GM15510 (cell line): ENCODE measurements around the gene CEP192.

ENCODE experiments used
- POLR2A ChIP-seq: IDR thresholded peaks from 3 replicates; pipeline ENCODE4 v1.6.1; 2011; ENCODE audit warnings: borderline replicate concordance; ENCODE audit not compliant: insufficient read length; ENCODE audit errors: extremely low read depth

CEP192 gene

GRCh38 chr18:13100942-13101658 lies 109.9 kb downstream of the CEP192 start:
- no peak for TF ChIP-seq POLR2A

DNA sequence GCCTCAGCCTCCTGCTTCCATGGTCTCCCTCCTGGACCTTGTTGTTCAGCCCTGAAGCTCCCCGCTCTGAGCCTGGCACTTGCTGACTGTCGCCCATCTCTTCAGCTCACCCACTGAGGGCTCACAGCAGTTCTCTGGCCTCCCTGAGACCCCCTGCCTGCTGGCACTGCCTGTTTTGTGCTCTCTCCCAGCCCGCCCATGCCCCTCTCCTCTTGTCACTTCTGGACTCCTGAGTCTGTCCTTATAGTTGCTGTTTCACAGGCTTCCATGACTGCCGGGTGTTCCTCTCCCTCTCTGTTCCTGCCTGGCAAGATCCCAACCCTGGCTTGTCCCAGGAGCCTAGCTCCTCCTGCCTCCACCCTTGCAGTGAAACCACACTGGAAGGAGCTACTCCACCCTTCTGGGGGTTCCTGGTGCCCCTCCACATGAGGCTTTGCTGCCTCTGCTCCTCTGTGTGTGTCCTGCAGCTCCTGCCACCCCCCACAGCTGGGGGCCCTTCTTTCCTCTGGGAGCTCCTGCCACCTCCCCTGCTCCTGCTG lies 110.6 kb downstream of the CEP192 start:
- TF ChIP-seq POLR2A: no peak

GRCh38 chr18:13103366-13103765 lies 112.2 kb downstream of the CEP192 start:
- TF ChIP-seq POLR2A: no peak

GRCh38 chr18:13105059-13105458 lies 113.9 kb downstream of the CEP192 start:
- no peak for TF ChIP-seq POLR2A

- TF ChIP-seq POLR2A: no peak
Observed at GRCh38 chr18:13107074-13107473, 115.9 kb downstream of the CEP192 start.

- TF ChIP-seq POLR2A: no peak
Observed at GRCh38 chr18:13108330-13108729, 117.2 kb downstream of the CEP192 start.

DNA sequence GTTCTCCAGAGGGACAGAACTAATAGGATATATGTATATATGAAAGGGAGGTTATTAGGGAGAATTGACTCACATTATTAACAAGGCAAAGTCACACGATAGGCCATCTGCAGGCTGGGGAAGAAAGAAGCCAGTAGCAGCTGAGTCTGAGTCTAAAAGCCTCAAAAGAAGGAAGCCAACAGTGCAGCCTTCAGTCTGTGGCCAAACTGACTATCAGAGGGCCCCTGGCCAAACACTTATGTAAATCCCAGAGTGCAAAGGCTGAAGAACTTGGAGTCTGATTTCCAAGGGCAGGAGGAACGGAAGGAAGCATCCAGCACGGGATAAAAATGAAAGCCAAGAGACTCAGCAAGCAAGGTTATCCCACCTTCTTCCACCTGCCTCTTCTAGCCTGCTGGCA lies 119.4 kb downstream of the CEP192 start:
- no peak for TF ChIP-seq POLR2A

DNA sequence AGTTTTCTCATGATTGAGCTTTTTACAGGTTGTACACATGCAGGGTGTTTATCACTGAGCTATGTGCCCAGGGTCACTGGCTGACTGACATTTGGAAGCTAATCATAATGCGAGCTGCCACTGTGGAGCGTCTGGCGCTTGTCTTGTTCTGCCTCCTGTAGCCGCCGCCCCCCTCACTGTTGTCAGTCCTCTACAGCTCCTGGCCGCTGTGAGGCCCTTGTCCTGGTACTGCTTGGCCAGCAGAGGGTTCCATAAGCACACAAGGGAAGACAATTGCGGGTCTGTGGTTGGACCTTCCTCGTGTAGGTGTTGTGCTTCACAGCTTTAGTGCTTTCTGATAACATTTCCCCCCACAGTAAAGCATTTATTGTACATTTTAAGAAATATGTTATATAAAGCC lies 121.8 kb downstream of the CEP192 start:
- TF ChIP-seq POLR2A: no peak

GRCh38 chr18:13120255-13120654 lies 129.1 kb downstream of the CEP192 start:
- no peak for TF ChIP-seq POLR2A

GRCh38 chr18:13120983-13121441 lies 129.8 kb downstream of the CEP192 start:
- no peak for TF ChIP-seq POLR2A

DNA sequence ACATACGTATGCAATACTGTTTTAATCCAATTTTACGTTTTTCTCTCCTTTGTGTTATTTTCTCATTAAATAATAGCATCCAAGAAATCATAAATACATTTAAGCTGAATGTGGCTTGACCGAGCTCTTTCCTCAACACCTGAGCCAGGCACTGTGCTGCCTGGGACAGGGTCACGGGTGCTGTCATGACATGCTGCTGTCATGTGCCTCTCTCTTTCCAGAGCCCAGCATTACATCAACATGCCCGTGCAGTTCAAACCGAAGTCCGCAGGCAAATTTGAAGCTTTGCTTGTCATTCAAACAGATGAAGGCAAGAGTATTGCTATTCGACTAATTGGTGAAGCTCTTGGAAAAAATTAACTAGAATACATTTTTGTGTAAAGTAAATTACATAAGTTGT lies 133.2 kb downstream of the CEP192 start:
- no peak for TF ChIP-seq POLR2A

DNA sequence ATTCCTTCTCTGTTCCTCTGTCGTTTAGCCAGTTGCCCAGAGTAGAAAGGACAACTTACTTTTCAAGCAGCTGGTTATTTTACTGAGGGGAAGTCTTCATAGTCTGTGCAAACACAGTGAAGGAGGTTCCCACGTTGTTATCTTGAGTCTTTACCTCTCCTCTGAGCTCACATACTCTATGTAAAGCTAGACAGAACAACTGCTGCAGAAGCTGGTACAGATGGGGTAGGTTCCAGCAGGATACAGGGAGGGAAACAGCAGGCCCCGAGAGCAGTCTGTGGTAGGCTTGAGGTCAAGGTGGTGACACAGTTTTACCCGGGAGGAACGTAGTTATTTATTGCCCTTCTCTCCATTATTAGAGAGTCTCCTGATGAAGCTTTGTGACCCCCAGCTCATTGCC lies 134.0 kb downstream of the CEP192 start:
- TF ChIP-seq POLR2A: no peak

DNA sequence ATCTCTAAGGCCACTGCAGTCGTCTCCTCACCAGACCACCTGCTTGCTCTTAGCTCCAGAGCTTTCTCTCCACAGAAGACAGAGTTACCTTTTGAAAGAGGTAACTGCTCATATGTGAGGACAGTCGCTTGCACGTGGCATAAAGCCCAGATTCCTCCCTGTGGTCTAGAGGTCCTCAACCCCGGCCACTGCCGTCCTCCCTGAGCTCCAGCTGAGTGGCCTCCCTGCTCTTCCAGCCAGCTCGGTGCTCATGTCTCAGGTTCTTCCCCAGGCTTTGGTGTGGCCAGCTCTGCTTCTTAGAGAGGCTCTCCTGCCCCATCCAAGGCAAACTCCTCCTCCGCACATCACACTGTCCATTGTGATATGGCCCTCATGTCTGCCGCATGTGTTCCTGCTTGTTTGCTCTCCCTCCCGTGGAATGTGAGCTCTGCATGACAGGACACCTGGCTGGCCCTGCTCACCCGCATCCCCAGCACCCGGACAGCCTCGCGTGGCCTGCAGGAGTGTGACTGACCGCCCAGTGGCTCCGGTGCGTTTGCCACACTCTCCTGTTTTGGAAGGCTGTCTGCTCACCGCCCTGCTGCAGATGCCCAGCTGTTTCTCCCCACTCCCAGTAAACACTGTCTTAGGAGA lies 135.9 kb downstream of the CEP192 start:
- TF ChIP-seq POLR2A: no peak

DNA sequence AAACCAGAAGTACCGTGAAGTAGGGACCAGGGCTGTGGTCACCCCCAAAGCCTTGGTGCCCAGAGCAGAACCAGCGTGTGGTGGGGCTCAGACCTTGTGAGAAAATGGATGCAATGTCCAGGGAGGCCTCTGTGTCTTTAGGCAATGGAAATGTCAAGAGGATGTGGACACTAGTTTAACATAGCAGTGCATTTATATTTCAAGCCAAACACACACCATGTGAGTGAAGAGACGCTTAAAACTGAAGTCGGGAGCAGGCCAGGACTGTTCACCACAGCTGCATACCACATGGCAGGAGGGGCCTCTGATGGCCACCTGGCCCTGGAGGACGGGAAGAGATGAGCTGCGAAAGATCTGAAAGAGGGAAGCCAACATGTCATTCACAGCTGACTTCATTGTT lies 140.1 kb downstream of the CEP192 start:
- TF ChIP-seq POLR2A: no peak

DNA sequence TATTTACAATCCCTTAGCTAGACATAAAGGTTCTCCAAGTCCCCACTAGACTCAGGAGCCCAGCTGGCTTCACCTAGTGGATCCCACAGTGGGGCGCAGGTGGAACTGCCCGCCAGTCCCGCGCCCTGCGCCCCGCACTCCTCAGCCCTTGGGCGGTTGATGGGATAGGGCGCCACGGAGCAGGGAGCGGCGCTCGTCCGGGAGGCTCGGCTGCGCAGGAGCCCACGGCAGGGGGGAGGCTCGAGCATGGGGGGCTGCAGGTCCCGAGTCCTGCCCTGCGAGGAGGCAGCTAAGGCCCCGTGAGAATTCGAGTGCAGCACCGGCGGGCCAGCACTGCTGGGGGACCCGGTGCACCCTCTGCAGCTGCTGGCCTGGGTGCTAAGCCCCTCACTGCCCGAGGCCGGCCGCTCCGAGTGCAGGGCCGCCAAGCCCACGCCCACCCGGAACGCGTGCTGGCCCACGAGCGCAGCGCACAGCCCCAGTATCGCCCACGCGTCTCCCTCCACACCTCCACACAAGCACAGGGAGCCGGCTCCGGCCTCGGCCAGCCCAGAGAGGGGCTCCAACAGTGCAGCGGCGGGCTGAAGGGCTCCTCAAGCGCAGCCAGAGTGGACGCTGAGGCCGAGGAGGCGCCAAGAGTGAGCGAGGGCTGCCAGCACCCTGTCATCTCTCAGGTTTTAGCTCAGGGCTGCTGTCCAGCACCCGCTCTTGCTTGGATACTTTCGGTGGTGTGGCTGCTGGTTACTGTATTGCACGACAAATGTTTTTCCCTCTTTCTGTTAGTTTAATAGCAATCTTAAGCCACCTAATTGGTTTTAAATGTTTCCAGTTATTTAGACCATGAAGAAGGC lies 143.6 kb downstream of the CEP192 start:
- TF ChIP-seq POLR2A: no peak

DNA sequence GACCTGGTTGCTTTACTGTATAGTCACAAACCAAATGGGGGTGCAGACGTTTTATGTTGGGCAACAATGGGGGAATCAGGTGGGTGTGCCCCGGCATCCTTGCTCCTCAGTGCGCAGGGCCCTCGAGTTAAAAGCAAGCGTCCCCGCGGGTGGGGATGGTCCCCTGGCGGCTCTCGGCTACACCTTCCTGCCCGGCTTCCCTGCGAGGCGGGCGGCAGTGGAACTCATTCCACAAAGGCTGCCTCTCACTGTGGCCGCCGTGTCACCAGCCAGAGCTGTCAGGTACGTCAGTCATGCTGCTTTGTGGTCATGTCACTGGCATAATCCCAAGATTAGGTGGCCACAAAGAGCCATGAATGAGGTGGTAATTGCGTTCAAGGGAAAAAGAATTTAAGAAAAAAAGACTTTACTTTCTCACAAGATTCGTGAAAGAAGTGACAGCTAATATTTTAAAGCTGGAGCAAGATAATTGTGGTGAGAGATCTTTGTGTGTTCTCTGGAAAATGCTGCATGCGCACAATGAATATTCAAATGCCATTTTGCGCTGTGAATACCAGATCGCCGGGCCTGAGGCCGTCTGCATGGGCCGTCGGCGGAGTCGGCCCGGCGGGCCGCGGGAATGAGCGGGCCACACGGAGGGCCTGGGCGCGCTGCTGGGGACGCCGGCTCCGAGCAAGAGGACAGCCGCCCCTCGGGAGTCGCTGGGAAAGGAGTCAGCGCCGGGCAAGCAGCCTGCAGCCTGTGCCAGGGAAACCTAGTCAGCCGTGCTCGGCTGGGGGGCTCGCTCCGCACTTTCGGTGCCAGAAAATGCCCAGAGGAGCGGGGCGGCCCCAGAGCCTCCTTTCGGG lies 145.1 kb downstream of the CEP192 start:
- no peak for TF ChIP-seq POLR2A
